Uterus (tissue), 2 donors: ENCODE measurements around the gene GFRA4.

Experiments used
- CTCF ChIP-seq, 4 experiments: fragments of 200-600 bp in 2 of 4; fragments of 450-650 bp in 2 of 4; sonication (generic) in 2 of 4; IDR thresholded peaks; one replicate each; pipeline ENCODE4 v1.5.1; 2016 to 2019; ENCODE audit warnings: antibody characterized with exemption in 4 of 4, mild to moderate bottlenecking in 2 of 4, moderate library complexity in 1 of 4
- POLR2A ChIP-seq, 2 donors: fragments of 450-650 bp; IDR thresholded peaks; one replicate each; pipeline ENCODE4 v1.6.1; 2016; ENCODE audit warnings: antibody characterized with exemption in 2 of 2, mild to moderate bottlenecking in 1 of 2, moderate library complexity in 1 of 2

GRCh38 chr20:3711484-3711941 lies 48.3 kb upstream of the GFRA4 start:
- TF ChIP-seq CTCF (IDR thresholded peaks at IDR 0.05): no peak
- TF ChIP-seq POLR2A (IDR thresholded peaks at IDR 0.05): no peak
